Measurements from ENCODE around the gene C1orf232. TPM values are rescaled to one million over a fixed set of nuclear protein-coding genes. Genes with fewer than 3 reads are reported as not detected.

The C1orf232 gene
- polyA plus RNA-seq, result not detected

- Histone ChIP-seq H3K27ac (ENCODE audit: low read depth in 2 of 2, low read length in 1 of 2) (peak within 1 kb of the TSS; percentile 63 to 87), H3K36me3 (ENCODE audit: control insufficient read depth in 2 of 2, insufficient read depth in 2 of 2, low read length in 1 of 2) (peaks cover 0 to 3% of the 10 kb centered on the region in 2 donors), H3K27me3 (ENCODE audit: control insufficient read depth in 1 of 2, insufficient read depth in 2 of 2, low read length in 2 of 2) (no peaks in the 10 kb centered on the region), H3K9me3 (ENCODE audit: control insufficient read depth in 2 of 2, insufficient read depth in 1 of 2, low read depth in 1 of 2, low read length in 1 of 2) (no peaks in the 10 kb centered on the region), H3K4me1 (ENCODE audit: control insufficient read depth in 2 of 2, insufficient read depth in 2 of 2, low read length in 1 of 2) (peaks cover 0 to 12% of the 10 kb centered on the region in 2 donors), H3K4me3 (ENCODE audit: low read depth in 1 of 2, low read length in 2 of 2) (peak within 1 kb of the TSS; percentile 80 to 94)
- WGBS, 2 donors, result 65% methylated on average over 5 of the region's 5 CpGs
Observed at GRCh38 chr1:26168410-26169197, at the start of gene C1orf232. TSS of gene C1orf232 (minus strand) at chr1:26168963. CDS start at chr1:26168499, 464 bp downstream.

DNA sequence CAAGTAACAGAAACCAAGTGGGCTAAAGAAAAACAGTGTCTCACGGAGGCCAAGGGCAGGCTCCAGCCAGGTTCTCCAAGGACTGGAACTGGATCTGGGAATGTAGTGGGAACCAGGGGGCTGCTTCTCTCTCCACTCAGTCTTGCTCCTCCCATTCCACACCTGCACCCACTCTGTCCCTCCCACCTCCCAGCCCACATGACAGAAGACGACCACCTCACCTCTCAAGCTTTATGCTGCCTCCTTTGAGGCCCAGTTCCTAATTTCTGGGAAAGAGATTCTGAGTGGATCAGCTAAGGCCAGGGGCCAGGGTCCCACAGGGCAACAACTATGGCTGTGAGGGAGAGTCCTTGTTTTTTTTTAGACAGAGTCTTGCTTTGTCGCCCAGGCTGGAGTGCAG lies 46.5 kb upstream of the C1orf232 start:
- no peaks in the 10 kb centered on the region for H3K9me3 ChIP-seq (ENCODE audit: control insufficient read depth in 2 of 2, insufficient read depth in 1 of 2, low read depth in 1 of 2, low read length in 1 of 2)
- 41 to 43% methylated on average over 3 of the region's 3 CpGs for WGBS, 2 donors
- no peak overlapping the region for H3K4me3 ChIP-seq (ENCODE audit: low read depth in 1 of 2, low read length in 2 of 2)
- H3K36me3 ChIP-seq (ENCODE audit: control insufficient read depth in 2 of 2, insufficient read depth in 2 of 2, low read length in 1 of 2), result no peaks in the 10 kb centered on the region
- peaks cover 0 to 4% of the 10 kb centered on the region in 2 donors for H3K4me1 ChIP-seq (ENCODE audit: control insufficient read depth in 2 of 2, insufficient read depth in 2 of 2, low read length in 1 of 2)
- no peaks in the 10 kb centered on the region for H3K27me3 ChIP-seq (ENCODE audit: control insufficient read depth in 1 of 2, insufficient read depth in 2 of 2, low read length in 2 of 2)
- H3K27ac ChIP-seq (ENCODE audit: low read depth in 2 of 2, low read length in 1 of 2), result no peak overlapping the region

DNA sequence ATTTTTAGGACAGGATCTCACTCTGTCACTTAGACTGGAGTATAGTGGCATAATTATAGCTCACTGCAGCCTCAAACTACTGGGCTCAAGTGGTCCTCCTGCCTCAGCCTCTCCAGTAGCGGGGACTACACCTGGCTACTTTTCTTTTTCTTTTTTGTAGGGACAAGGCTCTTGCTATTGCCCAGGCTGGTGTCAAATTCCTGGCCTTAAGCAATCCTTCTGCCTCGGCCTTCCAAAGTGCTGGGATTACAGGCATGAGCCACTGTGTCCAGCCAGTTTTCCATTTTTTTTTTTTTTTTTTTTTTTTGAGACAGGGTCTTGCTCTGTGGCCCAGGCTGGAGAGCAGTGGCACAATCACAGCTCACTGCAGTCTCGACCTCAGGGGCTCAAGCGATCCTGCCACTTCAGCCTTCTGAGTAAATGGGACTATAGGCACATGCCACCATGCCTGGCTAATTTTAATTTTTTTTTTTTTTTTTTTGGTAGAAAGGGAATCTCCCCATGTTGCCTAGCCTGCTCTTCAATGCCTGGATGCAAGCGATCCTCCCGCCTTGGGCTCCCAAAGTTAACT lies 44.7 kb upstream of the C1orf232 start:
- WGBS, 2 donors, result 77 to 82% methylated on average over 6 of the region's 6 CpGs
- Histone ChIP-seq H3K4me1 (ENCODE audit: control insufficient read depth in 2 of 2, insufficient read depth in 2 of 2, low read length in 1 of 2) (no peaks in the 10 kb centered on the region), H3K9me3 (ENCODE audit: control insufficient read depth in 2 of 2, insufficient read depth in 1 of 2, low read depth in 1 of 2, low read length in 1 of 2) (no peaks in the 10 kb centered on the region), H3K27me3 (ENCODE audit: control insufficient read depth in 1 of 2, insufficient read depth in 2 of 2, low read length in 2 of 2) (no peaks in the 10 kb centered on the region), H3K4me3 (ENCODE audit: low read depth in 1 of 2, low read length in 2 of 2) (no peak overlapping the region), H3K27ac (ENCODE audit: low read depth in 2 of 2, low read length in 1 of 2) (no peak overlapping the region), H3K36me3 (ENCODE audit: control insufficient read depth in 2 of 2, insufficient read depth in 2 of 2, low read length in 1 of 2) (no peaks in the 10 kb centered on the region)

DNA sequence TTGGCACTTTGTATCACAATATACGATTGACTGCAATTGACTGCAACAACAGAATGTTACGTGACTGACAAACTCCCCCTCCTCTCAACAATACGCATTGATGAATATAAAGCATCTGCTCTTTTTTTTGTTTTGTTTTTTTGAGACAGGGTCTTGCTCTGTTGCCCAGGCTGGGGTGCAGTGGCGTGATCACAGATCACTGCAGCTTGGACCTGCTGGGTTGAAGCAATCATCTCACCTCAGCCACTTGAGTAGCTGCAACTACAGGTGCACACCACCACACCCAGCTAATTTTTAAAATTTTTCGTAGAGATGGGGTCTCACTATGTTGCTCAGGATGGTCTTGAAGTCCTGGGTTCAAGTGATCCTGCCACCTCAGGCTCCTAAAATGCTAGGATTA lies 44.0 kb upstream of the C1orf232 start:
- Histone ChIP-seq H3K4me1 (ENCODE audit: control insufficient read depth in 2 of 2, insufficient read depth in 2 of 2, low read length in 1 of 2) (no peaks in the 10 kb centered on the region), H3K27me3 (ENCODE audit: control insufficient read depth in 1 of 2, insufficient read depth in 2 of 2, low read length in 2 of 2) (no peaks in the 10 kb centered on the region), H3K9me3 (ENCODE audit: control insufficient read depth in 2 of 2, insufficient read depth in 1 of 2, low read depth in 1 of 2, low read length in 1 of 2) (no peaks in the 10 kb centered on the region), H3K27ac (ENCODE audit: low read depth in 2 of 2, low read length in 1 of 2) (no peak overlapping the region), H3K36me3 (ENCODE audit: control insufficient read depth in 2 of 2, insufficient read depth in 2 of 2, low read length in 1 of 2) (no peaks in the 10 kb centered on the region), H3K4me3 (ENCODE audit: low read depth in 1 of 2, low read length in 2 of 2) (no peak overlapping the region)
- WGBS, 2 donors, result 83 to 87% methylated on average over 5 of the region's 5 CpGs

DNA sequence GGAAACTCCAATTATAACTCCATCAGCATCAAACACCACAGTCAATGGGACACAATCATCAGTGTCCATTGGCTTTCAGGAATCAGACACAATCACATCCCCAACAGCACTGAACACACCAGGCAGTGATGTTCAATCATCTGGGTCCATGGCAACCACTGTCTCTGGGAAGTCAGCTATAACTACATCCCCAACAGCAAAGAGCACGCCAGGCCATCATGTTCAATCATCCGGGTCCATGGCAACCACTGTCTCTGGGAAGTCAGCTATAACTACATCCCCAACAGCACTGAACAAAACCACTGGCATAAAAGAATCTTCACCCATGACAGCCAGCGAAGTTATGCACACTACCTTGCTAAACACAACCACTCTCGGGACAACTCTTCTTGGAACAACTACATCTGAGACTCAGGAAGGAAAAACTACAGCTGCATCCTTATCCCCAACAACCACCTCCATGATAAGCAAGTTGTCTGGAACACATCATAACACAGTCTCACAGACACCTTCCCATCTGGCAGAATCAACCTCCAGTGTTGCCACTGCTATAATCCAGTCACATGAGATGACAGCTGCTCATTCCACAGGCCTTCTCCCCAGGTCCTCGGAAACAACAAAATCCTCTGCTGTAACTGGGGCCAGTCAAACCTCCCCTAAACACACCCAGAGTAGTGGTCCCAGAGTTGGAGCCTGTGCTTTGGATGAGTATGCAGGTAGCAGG lies 41.5 kb upstream of the C1orf232 start:
- Histone ChIP-seq H3K27me3 (ENCODE audit: control insufficient read depth in 1 of 2, insufficient read depth in 2 of 2, low read length in 2 of 2) (no peaks in the 10 kb centered on the region), H3K4me3 (ENCODE audit: low read depth in 1 of 2, low read length in 2 of 2) (no peak overlapping the region), H3K4me1 (ENCODE audit: control insufficient read depth in 2 of 2, insufficient read depth in 2 of 2, low read length in 1 of 2) (no peaks in the 10 kb centered on the region), H3K27ac (ENCODE audit: low read depth in 2 of 2, low read length in 1 of 2) (no peak overlapping the region), H3K9me3 (ENCODE audit: control insufficient read depth in 2 of 2, insufficient read depth in 1 of 2, low read depth in 1 of 2, low read length in 1 of 2) (no peaks in the 10 kb centered on the region), H3K36me3 (ENCODE audit: control insufficient read depth in 2 of 2, insufficient read depth in 2 of 2, low read length in 1 of 2) (no peaks in the 10 kb centered on the region)
- WGBS, 2 donors, result 83 to 85% methylated on average over 5 of the region's 5 CpGs

DNA sequence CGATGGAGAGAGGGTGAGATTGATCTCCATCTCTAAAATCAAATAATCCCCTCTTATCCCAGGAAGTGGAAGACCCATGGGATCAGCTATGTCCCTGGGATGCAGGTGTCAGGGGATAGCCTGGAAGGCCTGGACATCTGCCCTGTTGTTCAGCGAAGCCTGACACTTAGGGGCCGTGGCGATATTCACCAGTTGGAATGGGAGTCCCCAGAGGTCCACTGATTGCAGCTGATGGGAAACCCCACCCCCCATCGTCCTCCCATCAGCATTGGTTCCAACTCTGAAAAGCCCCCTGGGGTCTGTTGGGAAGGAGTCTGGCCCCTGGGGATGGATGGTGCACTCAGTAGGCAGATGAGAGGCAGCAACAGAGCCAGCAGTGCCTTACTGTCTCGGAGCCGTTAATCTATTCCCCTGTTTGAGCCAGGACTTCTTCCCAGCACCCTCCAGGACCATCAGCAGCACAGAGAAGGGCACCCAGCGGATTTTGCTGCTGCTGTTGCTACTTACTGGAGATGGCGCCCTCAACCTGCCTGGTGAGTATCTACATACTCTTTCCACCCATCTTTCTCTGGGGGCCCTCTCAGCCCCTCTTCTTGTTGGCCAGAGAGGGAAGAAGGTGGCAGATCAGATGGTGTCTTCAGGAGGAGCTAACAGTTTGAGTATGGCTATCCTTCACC lies 35.0 kb upstream of the C1orf232 start:
- WGBS, 2 donors, result 80 to 84% methylated on average over 9 of the region's 9 CpGs
- H3K4me1 ChIP-seq (ENCODE audit: control insufficient read depth in 2 of 2, insufficient read depth in 2 of 2, low read length in 1 of 2), result peaks cover 0 to 5% of the 10 kb centered on the region in 2 donors
- H3K27me3 ChIP-seq (ENCODE audit: control insufficient read depth in 1 of 2, insufficient read depth in 2 of 2, low read length in 2 of 2), result no peaks in the 10 kb centered on the region
- H3K36me3 ChIP-seq (ENCODE audit: control insufficient read depth in 2 of 2, insufficient read depth in 2 of 2, low read length in 1 of 2), result no peaks in the 10 kb centered on the region
- H3K4me3 ChIP-seq (ENCODE audit: low read depth in 1 of 2, low read length in 2 of 2), result no peak overlapping the region
- no peaks in the 10 kb centered on the region for H3K9me3 ChIP-seq (ENCODE audit: control insufficient read depth in 2 of 2, insufficient read depth in 1 of 2, low read depth in 1 of 2, low read length in 1 of 2)
- H3K27ac ChIP-seq (ENCODE audit: low read depth in 2 of 2, low read length in 1 of 2), result no peak overlapping the region

DNA sequence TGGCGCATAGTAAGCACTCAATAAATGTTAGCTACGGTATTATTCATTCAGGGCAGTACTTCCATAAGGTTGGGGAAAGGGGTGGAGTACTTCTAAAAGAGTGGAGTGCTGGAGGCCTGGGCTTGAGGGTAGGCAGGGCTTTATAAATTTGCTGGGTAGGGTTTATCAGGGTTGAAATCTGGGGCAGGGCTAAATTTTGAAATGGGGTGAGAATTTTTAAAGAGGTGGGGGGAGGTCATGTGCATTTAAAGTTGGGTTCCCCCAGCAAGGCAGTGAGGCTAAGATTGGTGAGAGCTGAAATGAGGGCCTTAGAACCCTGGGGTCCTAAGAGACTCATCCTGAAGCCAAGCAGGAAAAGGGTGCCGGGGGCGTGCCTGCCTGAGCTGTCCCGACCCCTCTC lies 31.6 kb upstream of the C1orf232 start:
- H3K4me1 ChIP-seq (ENCODE audit: control insufficient read depth in 2 of 2, insufficient read depth in 2 of 2, low read length in 1 of 2), result peaks cover 0 to 5% of the 10 kb centered on the region in 2 donors
- WGBS, 2 donors, result 89 to 94% methylated on average over 5 of the region's 5 CpGs
- no peak overlapping the region for H3K27ac ChIP-seq (ENCODE audit: low read depth in 2 of 2, low read length in 1 of 2)
- H3K4me3 ChIP-seq (ENCODE audit: low read depth in 1 of 2, low read length in 2 of 2), result no peak overlapping the region
- H3K36me3 ChIP-seq (ENCODE audit: control insufficient read depth in 2 of 2, insufficient read depth in 2 of 2, low read length in 1 of 2), result no peaks in the 10 kb centered on the region
- H3K27me3 ChIP-seq (ENCODE audit: control insufficient read depth in 1 of 2, insufficient read depth in 2 of 2, low read length in 2 of 2), result no peaks in the 10 kb centered on the region
- no peaks in the 10 kb centered on the region for H3K9me3 ChIP-seq (ENCODE audit: control insufficient read depth in 2 of 2, insufficient read depth in 1 of 2, low read depth in 1 of 2, low read length in 1 of 2)

- no peak overlapping the region for H3K4me3 ChIP-seq (ENCODE audit: low read depth in 1 of 2, low read length in 2 of 2)
- H3K36me3 ChIP-seq (ENCODE audit: control insufficient read depth in 2 of 2, insufficient read depth in 2 of 2, low read length in 1 of 2), result no peaks in the 10 kb centered on the region
- no peaks in the 10 kb centered on the region for H3K27me3 ChIP-seq (ENCODE audit: control insufficient read depth in 1 of 2, insufficient read depth in 2 of 2, low read length in 2 of 2)
- H3K4me1 ChIP-seq (ENCODE audit: control insufficient read depth in 2 of 2, insufficient read depth in 2 of 2, low read length in 1 of 2), result peaks cover 0 to 5% of the 10 kb centered on the region in 2 donors
- no peaks in the 10 kb centered on the region for H3K9me3 ChIP-seq (ENCODE audit: control insufficient read depth in 2 of 2, insufficient read depth in 1 of 2, low read depth in 1 of 2, low read length in 1 of 2)
- H3K27ac ChIP-seq (ENCODE audit: low read depth in 2 of 2, low read length in 1 of 2), result no peak overlapping the region
- 85 to 91% methylated on average over 11 of the region's 11 CpGs for WGBS, 2 donors
Observed at GRCh38 chr1:26197813-26198212, 29.1 kb upstream of the C1orf232 start.

DNA sequence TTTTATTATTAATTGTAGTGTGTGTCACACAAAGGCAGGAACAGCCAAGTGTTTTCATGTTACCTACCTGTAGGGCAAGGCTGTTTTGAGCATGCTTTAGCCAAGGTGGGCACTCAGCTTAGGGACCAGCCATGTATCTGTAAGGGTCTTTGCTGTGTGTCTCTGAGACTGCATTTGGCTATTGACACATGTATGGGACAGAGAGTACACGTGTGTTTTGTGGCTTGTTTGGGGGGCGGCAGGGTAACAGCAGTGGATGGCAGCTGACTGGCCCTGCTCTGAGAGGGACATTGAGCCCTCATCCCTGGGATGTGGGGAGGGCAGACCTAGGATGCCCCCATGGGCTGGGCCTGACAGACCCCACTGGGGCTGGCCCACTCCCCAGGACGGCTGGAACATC lies 28.5 kb upstream of the C1orf232 start:
- 90 to 92% methylated on average over 3 of the region's 3 CpGs for WGBS, 2 donors
- no peaks in the 10 kb centered on the region for H3K36me3 ChIP-seq (ENCODE audit: control insufficient read depth in 2 of 2, insufficient read depth in 2 of 2, low read length in 1 of 2)
- no peak overlapping the region for H3K27ac ChIP-seq (ENCODE audit: low read depth in 2 of 2, low read length in 1 of 2)
- H3K4me1 ChIP-seq (ENCODE audit: control insufficient read depth in 2 of 2, insufficient read depth in 2 of 2, low read length in 1 of 2), result peaks cover 0 to 5% of the 10 kb centered on the region in 2 donors
- H3K4me3 ChIP-seq (ENCODE audit: low read depth in 1 of 2, low read length in 2 of 2), result no peak overlapping the region
- no peaks in the 10 kb centered on the region for H3K27me3 ChIP-seq (ENCODE audit: control insufficient read depth in 1 of 2, insufficient read depth in 2 of 2, low read length in 2 of 2)
- H3K9me3 ChIP-seq (ENCODE audit: control insufficient read depth in 2 of 2, insufficient read depth in 1 of 2, low read depth in 1 of 2, low read length in 1 of 2), result no peaks in the 10 kb centered on the region

Measured in esophagus (tissue), 2 donors.